Lower leg skin (tissue), 4 donors: Measurements from ENCODE around the gene PKD1L1. TPM values are rescaled to one million over a fixed set of nuclear protein-coding genes. Genes with fewer than 3 reads are reported as not detected.

ENCODE experiments used
- DNase-seq, 2 donors: peaks; one replicate each; pipeline ENCODE4 v3.0.0-alpha.2; 2019; ENCODE audit warnings: low spot score in 2 of 2
- H3K4me3 ChIP-seq: fragments of 200-600 bp; sonication (generic); 2 replicates; pipeline ENCODE4 v1.5.1; 2017; ENCODE audit warnings: mild to moderate bottlenecking, low read depth; ENCODE audit not compliant: poor library complexity, severe bottlenecking
- POLR2A ChIP-seq, 2 donors: fragments of 450-650 bp; IDR thresholded peaks; one replicate each; pipeline ENCODE4 v1.6.1; 2016 to 2017; ENCODE audit warnings: antibody characterized with exemption in 2 of 2, mild to moderate bottlenecking in 1 of 2, moderate library complexity in 1 of 2
- WGBS, 2 donors: methylation state at CpG; one replicate each; pipeline ENCODE4 v1.1.5; 2018; 5-methylcytosine and 5-hydroxymethylcytosine counted together
- intact Hi-C: fragments of 100-400 bp; cut with DNase I; formaldehyde crosslinking; loops from one replicate; pipeline ENCODE4 v1.15.0; 2023; ENCODE audit warnings: low total_unique reads
- total RNA-seq, 4 donors: library from RNA; depleted of rRNA; stranded (reverse); fragments of >200 nt; gene quantifications; one replicate each; pipeline ENCODE4 v1.1.0, GENCODE V29; 2016
- TF ChIP-seq, protein P1 (sequence below), 3 donors: fragments of 450-650 bp; IDR thresholded peaks; one replicate each; pipeline ENCODE4 v1.5.1; 2016; ENCODE audit warnings: antibody characterized with exemption in 3 of 3, mild to moderate bottlenecking in 3 of 3, moderate library complexity in 2 of 3

Gene PKD1L1
- total RNA-seq, 4 donors from 2014 or later: 0.04 to 0.12 (median 0.07) TPM

- WGBS, 2 donors: 94 to 96% methylated on average over 3 of the region's 3 CpGs
- no peak for DNase-seq
- H3K4me3 ChIP-seq: no peak overlapping the region
- intact Hi-C loops: no loop called here
- TF ChIP-seq, protein P1, sequence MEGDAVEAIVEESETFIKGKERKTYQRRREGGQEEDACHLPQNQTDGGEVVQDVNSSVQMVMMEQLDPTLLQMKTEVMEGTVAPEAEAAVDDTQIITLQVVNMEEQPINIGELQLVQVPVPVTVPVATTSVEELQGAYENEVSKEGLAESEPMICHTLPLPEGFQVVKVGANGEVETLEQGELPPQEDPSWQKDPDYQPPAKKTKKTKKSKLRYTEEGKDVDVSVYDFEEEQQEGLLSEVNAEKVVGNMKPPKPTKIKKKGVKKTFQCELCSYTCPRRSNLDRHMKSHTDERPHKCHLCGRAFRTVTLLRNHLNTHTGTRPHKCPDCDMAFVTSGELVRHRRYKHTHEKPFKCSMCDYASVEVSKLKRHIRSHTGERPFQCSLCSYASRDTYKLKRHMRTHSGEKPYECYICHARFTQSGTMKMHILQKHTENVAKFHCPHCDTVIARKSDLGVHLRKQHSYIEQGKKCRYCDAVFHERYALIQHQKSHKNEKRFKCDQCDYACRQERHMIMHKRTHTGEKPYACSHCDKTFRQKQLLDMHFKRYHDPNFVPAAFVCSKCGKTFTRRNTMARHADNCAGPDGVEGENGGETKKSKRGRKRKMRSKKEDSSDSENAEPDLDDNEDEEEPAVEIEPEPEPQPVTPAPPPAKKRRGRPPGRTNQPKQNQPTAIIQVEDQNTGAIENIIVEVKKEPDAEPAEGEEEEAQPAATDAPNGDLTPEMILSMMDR (IDR thresholded peaks at IDR 0.05): no peak
- TF ChIP-seq POLR2A (IDR thresholded peaks at IDR 0.05): no peak
These were observed 14.0 kb upstream of the PKD1L1 start for GRCh38 chr7:47962262-47962661.

DNA sequence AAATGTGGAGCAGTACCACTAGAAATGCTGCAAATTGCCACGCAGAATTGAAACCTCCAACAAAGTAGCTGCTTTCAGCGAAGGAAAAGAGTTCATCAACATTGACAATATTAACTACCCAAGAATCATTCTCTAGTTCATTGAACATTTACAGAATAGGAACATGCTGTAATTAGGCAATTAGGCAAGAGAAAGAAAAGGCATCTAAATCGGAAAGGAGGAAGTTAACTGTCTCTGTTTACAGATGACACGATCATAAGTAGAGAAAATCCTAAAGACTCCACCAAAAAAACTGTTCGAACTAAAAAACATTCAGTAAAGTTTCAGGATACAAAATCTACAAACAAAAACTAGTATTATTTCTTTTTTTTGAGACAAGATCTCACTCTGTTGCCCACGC is 8.9 kb upstream of the PKD1L1 start:
- TF ChIP-seq POLR2A (IDR thresholded peaks at IDR 0.05): no peak
- TF ChIP-seq, protein P1 (IDR thresholded peaks at IDR 0.05): no peak
- intact Hi-C loops: no loop called here
- no peak for DNase-seq
- H3K4me3 ChIP-seq: no peak overlapping the region
- WGBS, 2 donors: 80 to 81% methylated on average over 6 of the region's 6 CpGs

- no peak overlapping the region for H3K4me3 ChIP-seq
- DNase-seq: no peak
- intact Hi-C loops: no loop called here
- TF ChIP-seq, protein P1 (IDR thresholded peaks at IDR 0.05): no peak
- TF ChIP-seq POLR2A (IDR thresholded peaks at IDR 0.05): no peak
- 83 to 85% methylated on average over 6 of the region's 6 CpGs for WGBS, 2 donors
These were observed 8.0 kb upstream of the PKD1L1 start for GRCh38 chr7:47956220-47956619.

DNA sequence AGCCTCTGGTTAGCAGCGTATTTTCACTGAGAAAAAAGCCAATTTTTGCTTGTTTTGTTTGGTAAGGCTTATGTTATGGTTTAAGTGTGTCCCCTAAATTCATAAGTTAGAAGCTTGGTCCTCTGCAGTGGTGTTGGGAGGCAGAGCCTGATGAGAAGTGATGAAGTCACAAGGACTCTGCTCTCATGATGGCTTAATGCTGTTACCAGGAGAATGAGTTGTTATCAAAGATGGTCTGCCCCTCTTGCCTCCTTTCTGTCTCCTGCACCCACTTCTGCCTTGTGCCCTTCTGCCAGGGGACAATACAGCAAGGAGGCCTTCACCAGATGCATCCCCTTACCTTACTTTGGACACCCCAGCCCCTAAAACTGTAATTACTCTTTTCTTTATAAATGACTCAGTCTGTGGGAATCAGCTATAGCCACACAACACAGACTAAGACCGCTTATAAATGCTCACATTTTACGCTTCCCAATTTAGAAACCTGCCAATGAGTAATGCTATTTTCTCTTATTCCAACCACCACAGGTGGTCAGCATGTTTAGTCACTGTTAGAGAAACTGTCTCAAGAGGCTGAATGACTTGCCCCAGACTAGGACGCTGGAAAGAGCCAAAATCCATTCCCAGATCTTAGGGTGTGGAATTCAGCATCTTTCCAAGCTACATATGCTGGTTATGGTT is 6.1 kb upstream of the PKD1L1 start:
- TF ChIP-seq POLR2A (IDR thresholded peaks at IDR 0.05): no peak
- TF ChIP-seq, protein P1 (IDR thresholded peaks at IDR 0.05): no peak
- 85% methylated on average over 4 of the region's 4 CpGs for WGBS, 2 donors
- intact Hi-C loops: no loop called here
- DNase-seq: no peak
- H3K4me3 ChIP-seq: no peak overlapping the region

DNA sequence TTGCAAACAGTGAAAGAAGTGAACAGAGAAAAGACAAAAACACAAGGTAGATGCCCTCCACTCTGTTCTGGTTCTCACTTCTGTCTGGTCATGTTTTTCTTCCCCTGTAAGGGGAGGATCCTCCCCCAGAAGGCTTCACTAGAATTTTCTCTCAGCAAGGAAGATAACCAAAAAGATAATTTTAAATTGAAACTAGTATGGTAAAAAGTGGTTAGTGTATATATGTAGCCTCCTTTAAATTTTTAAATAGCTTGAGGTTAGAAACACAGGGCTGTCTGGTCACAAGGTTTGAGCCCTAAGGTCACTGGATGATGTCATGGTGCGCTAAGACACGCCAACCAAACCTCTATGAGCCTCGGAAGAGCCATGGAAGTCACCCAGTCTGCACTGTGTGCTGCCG is 5.6 kb upstream of the PKD1L1 start:
- 76 to 80% methylated on average over 4 of the region's 4 CpGs for WGBS, 2 donors
- no peak overlapping the region for H3K4me3 ChIP-seq
- no peak for DNase-seq
- intact Hi-C loops: no loop called here
- no peak for TF ChIP-seq POLR2A (IDR thresholded peaks at IDR 0.05)
- TF ChIP-seq, protein P1 (IDR thresholded peaks at IDR 0.05): no peak

- 88 to 89% methylated on average over 4 of the region's 4 CpGs for WGBS, 2 donors
- no peak for TF ChIP-seq POLR2A (IDR thresholded peaks at IDR 0.05)
- TF ChIP-seq, protein P1 (IDR thresholded peaks at IDR 0.05): no peak
- no peak for DNase-seq
- intact Hi-C loops: no loop called here
- H3K4me3 ChIP-seq: no peak overlapping the region
These were observed 4.0 kb upstream of the PKD1L1 start for GRCh38 chr7:47952224-47952623.
